Activated CD4-positive, alpha-beta T cell treated with anti-CD3 and anti-CD28 coated beads for 24 hours (primary cell): ENCODE results near the gene LZIC.
A peak's percentile ranks its signal among the peaks of the same experiment; 100 is the strongest.
"Not testable (repeated sequence)": the region's sequence is repeated elsewhere in the genome, so short reads cannot be mapped to it uniquely, and the experiment has no call there.

Source experiments
- DNase-seq, 2 donors: peaks; one replicate each; pipeline ENCODE4 v3.0.0-alpha.2; 2020; ENCODE audit warnings: low read depth in 2 of 2

The LZIC gene

DNA sequence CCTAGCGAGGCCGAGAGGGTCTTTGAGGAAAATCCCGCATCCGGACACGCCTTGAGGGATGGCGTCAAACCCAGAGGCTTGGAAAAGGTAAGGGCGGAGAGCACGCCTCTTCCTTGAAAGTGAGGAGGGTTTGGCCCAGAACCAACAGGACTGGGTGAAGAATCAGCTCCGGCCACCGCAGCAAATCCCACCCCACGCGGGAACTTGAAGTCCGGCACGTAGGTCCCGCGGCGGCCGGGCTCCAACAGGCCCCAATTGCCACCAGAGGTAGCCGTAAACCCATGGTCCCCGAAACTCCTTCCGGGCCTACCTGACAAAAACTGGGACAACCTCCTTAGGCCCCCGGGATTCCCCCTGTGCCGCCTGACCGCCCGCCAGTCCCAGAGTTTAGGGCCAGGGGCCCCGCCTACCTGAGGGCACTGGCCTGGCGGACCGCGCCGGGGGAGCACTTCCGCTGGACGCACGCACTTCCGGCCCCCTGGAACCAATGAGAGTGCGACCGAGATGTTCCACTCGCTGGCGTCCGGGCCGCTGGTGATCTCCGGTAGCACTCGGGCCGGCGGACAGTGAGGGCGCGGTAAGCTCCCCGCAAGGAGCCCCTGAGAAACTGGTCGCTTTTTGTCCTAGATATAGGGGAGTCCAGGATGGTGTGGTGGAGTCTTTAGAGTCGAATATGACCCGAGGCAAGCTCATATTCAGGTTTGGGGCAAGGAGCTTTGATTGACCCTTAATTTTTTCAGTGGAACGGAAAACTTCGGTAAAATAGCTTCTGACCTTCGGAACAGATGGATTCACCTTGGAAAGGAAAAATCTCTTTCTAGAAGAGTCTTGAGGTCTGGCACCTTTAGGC lies at the start of gene LZIC, which contains the start of gene NMNAT1:
LZIC (minus strand) TSS at position 453 of the 850 bp plus-strand sequence. CDS start 6,772 bp downstream, outside the sequence.
NMNAT1 (plus strand) TSS at position 537 of the 850 bp plus-strand sequence. CDS start 28,599 bp downstream, outside the sequence.
- DNase-seq = peak; percentile 86 to 89

DNA sequence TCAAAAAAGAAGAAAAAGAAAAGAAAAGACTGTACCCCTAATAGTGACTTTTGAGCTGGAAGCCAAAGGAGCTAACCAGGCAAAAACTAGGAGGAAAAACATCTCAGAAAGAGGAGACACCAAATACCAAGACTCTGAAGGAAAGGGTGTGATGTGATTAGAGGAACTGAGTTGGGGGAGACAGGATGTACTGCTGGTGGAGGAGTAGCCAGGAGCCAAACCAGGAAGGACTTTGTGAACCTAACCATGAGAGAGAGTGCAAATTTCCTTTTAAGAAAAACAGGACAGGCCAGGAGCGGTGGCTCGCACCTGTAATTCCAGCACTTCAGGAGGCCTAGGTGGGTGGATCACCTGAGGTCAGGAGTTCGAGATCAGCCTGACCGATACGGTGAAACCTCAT lies 49.7 kb upstream of the LZIC start:
- DNase-seq = no peak

DNA sequence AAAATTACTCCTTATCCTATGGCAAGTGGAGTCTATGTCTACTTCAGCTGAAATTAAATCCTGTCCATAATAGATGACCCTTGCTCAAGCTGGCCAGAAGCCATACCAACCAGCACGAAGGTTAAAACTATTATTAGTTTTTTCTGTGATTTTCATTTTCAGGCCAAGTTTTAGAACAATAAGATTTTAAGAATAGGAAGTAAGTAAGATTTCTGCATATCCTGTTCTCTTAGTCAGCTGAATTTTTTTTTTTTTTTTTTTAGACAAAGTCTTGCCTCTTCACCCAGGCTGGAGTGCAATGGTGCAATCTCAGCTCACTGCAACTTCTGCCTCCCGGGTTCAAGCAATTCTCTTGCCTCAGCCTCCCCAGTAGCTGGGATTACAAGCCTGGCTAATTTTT lies 47.8 kb upstream of the LZIC start:
- no peak for DNase-seq

DNA sequence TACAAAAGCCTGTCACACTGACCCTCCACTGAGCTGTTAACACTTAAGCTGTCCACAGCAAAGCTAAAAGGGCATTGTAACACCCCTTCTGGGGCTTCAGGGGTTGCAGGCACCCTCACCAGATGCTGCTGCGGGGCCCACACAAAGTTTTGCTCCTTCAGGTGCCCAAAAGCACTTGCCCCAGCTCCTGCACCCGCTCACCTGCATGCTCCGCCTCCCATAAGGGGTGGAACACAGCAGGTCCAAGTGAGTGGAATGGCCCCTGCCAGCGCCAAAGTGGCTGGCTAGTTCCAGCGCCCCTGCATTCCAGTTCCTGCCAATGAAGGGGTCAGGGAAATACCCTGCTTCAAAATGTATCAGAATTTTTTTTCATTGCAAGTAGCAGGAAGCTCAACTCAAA lies 46.6 kb upstream of the LZIC start:
- no peak for DNase-seq

DNA sequence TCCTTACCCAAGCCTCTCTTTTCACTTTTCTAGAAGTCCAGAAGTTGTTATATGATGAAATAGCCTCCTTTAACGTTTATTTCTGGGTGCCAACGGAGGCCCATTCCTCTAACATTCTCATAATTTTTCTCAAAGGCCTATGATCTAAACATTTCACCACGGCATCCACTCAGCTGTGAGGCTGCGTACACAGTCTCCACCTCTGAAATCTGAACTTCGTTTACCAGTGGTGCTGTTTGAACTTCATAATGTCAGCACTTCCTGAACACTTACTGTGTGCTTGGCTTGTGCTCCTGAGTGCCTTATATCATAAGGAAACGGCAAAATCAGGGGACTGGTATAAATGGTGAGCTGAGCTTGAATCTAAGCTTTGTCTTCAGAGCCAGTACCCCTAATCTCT lies 41.8 kb upstream of the LZIC start:
- DNase-seq = no peak

DNA sequence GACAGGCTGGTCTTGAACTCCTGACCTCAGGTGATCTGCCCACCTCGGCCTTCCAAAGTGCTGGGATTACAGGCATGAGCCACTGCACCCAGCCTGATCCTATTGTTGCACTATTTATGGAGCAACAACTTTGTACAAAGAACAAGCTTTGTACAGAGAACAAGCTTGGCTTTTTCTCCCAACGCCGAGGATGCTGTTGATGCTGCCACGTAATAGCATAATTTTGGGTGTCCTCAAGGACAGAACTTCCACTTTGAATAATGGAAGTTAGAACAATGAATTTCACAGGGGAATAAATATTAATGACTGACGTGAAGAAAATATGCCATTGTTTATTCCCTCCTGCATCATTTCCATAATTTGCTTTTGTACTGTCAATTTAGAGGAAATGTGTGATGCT lies 41.1 kb upstream of the LZIC start:
- DNase-seq = no peak

DNA sequence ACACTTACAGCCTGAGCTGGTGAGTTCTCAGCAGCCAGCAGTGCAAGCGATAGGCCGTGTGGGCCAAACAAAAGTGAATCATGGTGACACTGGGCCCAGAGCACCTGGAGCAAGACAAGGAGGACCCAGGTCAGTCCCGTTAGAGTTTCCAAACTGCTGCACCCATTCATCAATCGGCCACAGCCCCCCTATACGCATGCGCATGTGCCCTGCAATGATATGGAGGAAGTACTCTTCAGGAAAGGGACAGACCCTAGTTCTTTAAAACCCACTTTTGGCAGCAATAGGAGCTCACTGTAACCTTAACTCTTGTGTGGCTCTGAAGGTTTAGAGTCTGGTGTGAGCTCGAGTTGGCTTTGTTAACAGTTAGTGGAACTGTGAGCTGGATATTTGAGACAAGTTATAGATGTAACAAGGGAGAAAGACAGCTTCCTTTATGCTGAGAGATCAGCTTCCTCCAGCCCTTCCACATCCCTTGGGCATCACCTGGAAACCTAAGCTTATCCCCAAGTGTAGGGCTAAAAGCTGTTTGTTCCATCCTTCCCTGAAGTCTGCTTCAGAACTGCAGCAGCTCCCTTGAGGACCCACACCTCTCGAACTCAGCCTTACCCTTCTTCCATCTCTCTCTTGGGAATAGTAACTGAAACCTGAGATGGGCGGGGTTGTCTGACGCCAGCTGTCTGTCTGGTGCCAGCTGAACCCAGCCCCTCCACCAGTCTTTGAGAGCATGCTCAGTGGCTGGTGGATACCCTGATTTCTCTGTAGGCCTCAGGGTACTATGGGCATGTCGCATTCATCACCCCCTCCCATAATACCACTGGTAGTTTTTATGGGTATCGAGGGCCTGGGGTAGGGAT lies 17.7 kb upstream of the LZIC start:
- no peak for DNase-seq

DNA sequence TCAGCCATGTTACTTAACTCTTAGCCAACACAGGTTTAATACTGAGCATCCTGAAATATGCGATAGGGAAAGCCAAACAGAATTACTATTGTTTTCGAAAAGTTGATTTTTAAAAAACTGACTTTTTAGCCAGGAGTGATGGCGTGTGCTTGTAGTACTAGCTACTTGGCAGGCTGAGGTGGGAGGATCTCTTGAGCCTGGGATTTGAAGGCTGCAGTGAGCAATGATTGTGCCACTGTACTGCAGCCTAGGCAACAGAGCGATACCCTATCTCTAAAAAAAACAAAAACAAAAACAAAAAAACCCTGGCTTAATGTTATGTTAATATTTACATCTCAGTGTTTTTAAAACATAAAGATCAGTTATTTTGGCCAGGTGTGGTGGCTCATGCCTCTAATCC lies 16.8 kb upstream of the LZIC start:
- DNase-seq = no peak

DNA sequence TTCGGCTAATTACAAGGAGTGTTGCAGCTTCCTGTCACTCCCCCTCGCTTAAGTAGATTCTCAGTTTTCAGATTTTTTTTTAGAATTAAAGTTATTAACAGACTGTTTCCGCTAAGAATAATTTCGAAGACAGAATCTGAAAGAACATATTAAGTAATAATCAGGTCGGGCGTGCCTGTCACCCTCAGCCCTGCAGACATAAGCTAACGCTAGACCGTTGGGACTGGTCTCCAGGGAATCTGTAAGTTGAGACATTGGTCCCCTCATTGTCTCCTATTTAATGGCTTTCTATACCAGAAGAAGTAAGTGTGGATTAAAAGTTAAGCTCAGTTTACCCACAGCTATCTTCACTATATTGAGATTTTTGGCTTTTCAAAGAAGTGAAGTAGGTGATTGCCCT lies 14.5 kb upstream of the LZIC start:
- DNase-seq = no peak

DNA sequence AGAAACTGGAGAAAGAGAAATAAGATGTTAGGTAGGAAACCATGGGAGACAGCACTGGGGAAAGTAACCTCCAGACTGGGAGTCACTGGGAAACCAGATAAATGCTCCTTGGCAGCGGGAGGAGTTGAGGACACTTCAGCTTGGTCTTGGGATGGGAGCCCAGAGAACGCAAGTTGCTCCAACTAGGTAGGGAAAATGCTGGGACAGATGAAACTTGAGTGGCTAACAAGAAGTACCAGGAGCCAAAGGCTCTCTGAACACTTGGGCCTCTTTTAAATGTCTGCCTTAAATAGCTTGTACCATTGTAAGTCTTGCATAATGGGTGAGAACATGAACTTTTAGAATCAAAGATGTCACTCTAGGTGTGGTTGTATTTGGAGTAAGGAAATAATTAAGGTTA lies 3.1 kb upstream of the LZIC start:
- DNase-seq = no peak

DNA sequence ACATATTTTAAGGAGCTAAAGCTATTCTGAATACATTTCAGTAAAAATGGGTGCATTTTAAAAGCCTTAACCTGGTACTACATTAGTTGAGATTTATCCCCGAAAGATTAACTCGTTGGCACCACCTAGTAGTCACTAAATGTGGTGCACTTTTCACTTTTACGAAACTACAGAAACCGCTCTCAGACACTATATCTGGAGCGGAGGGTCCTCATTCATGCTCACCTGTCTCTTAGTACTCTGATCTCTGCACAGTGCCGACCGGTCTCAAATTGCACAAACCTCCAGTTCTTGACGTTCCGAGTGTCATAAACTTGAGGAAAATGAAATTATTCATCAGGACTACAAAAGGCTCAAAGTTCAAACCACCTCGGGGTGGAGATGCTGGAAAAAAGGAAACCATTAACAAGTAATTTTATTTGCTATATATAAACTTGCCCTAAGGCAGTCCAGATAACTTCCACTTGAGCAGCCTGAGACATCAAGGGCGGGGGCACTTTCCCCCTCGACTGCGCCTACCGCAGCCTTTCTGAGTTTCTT lies 722 bp downstream of the LZIC start:
- DNase-seq = no peak

DNA sequence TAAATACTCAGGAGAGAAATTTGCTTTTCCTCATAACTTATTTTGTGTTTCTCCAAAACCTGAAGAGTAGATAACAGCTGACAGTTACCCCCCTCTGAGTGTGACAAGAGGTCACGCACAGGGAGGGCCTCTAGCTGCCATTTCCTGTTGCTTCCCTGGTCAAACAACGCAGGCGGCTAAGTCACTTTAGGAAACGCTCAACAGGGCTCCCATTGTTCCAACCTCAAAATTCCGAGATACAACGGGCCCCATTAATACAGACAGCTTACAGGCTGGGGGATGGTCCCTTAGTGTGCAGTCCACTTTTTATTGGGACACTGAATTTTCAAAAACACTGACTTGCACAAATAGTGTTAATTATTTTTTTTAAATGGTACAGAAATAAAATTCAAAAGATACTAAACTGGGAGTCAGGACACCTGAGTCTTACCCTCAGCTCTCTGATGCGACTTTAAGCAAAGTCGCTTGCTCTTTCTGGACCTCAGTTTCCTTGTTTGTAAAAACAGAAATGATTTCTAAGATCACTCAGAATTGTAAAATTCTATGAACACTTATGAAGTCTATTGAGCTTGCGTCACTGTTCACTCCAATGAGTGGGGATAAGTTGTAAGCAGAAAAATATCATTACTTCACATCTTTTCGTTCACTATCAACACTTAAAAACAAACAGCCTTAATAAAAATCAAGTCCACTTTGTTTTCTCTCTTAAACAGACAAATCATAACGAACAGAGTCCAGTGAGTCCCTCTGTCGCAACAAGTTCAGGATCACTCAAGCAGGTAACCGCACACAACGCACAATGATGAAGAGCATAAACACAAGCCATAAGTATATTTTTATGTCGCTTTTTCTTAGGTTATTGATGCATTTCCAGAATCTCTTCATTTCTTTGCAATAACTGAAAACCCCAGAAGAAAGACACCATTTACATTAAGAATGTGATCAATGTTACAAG lies 13.5 kb downstream of the LZIC start:
- DNase-seq = no peak

DNA sequence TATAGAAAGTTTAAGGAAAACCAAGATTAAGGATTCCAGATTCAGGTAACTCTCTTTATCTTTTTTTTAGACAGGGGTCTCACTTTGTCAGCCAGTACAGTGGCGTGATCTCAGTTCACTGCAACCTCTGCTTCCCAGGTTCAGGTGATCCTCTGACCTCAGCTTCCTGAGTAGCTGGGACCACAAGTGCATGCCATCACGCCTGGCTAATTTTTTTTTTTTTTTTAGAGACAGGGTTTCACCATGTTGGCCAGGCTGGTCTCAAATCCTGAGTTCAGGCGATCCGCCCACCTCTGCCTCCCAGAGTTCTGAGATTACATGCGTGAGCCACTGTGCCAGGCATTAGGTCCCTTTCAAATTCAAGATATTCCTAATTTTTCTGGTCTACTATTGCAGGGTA lies 15.9 kb downstream of the LZIC start:
- no peak for DNase-seq

DNA sequence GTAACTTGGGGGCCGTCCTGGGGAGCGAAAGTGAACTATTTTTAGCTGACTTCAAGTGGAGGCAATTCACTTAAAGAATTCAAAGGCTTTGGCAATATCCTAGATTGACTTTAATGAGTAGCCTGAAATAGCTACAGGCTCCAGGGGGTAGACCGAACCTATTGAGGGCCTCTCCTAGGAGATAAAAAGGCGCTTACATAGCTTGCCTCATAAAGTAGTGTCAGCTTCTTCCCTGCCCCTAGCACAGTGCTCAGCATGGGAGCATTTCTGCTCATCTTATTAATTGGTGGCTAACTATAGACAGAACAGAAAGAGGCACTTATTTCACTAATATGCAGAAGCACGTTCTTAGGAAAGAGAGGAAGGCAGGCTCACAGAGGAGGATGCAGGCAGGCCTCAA lies 20.8 kb downstream of the LZIC start:
- DNase-seq = no peak

DNA sequence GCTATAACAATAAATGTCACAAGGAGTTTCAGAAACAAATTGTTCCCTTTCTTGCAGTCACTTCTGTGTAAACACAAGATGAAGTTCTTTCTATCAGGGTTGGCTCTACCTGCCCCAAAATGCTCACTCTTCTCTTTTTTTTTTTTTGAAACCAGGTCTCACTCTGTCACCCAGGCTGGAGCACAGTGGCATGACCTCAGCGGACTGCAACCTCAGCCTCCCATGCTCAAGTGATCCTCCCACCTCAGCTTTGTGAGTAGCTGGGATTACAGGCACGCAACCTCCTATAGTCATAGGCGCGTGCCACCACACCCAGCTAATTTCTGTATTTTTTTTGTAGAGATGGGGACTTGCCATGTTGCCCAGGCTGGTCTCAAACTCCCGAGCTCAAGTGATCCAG lies 22.6 kb downstream of the LZIC start:
- DNase-seq = no peak

DNA sequence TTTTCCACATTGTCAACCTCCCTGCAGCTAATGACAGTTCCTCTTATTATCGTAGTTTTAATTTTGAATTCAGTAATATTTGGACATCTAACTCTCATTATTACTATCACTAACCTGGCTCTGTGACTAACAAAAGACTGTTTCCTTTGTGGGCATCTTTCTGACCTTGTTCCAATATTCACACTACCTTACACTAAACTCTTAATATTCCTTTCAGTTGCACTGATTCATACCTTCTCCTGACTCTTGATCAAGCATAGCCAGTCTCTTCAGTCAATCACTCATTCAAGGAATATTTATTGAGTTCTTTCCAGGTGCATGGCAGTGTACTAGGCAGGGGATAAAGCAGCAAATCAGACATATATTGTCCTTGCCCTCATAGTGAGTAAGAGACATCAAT lies 25.3 kb downstream of the LZIC start:
- DNase-seq = no peak

DNA sequence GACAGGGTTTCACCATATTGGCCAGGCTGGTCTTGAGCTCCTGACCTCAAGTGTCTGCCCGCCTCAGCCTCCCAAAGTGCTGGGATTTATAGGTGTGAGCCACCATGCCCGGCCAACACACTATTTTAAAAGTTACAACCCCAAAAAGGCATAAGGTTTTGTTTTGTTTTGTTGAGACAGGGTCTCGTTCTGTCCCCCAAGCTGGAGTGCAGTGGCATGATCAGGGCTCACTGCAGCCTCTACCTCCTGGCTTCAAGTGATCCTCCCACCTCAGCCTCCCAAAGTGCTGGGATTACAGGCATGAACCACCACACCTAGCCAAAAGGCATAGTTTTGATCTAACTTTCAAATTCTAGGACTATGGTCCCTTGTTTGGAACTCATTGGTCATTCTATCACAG lies 25.7 kb downstream of the LZIC start:
- not testable (repeated sequence) for DNase-seq

DNA sequence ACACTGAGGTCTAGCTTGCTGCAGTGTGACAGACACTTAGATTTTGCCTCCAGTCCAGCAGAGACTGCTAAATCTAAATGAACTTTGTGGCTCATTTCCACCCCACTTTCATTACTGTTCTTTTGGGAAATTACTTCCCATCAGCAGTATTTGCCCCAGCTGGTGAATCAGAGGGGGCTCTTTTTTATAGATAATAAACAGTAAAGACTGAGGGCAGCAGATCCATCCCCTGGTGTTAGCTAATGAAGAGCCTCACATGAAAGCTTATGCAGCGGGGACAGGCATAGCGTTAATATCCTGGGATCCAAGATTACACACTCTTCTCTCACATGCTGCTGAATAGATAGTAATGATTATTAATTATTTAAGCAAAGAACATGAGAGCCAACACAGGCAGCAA lies 26.7 kb downstream of the LZIC start:
- no peak for DNase-seq

DNA sequence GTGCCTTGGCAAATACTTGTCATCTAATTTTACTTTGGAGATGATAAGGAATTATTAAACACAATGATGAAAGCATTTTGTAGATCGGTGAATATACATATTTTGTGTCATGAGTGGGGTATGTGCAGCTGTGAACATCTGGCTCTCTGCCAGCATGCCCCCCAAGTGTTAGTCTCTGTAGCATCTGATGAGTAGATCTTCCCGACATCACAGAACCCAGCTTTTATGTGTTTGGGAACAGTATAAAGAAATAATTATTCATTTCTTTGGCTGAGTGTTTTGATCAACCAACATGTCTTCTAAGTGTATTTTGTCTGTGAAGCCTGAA lies 28.6 kb downstream of the LZIC start:
- no peak for DNase-seq

DNA sequence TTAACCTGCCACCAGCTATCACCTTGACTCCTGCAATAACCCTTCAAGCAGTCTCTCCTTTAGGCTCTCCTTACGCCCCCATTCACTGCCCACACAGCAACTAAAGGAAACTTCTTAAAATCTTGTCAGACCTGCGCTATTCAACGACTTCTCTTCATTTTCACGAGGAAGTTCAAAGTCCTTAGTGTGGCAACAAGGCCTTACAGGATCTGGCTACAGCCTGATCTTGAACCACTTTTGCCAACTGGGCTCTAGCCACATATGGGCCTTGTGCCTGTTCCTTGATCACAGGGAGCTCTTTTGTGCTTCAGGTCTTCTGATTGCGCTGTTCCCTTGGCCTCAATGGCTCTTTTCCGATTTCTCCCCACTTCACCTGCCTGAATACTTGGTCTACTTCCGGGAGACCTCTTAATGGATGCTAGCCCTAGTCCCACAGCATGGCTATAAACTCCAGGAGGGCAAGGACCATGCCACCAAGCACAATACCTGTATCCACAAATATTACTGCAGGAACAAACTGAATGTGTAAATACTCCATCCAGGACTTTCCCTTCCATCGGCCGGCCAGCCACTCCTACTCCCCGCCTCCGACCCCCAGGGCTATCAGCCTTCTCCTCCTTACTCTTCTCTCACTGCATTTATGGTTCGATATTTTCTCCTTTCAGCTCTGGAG lies 30.8 kb downstream of the LZIC start:
- DNase-seq = no peak
